HepG2 (cell line): Measurements from ENCODE around the gene ANKHD1. TPM values are rescaled to one million over a fixed set of nuclear protein-coding genes. Genes with fewer than 3 reads are reported as not detected.

Source experiments
- ATAC-seq: fragments of 200-7000 bp; cut with Tn5 transposase; 3 replicates; pipeline ENCODE4 v1.9.1; 2020; ENCODE audit warnings: mild to moderate bottlenecking, moderate library complexity
- BruUV-seq: library from RNA; stranded (reverse); fragments of 400-500 nt; replicated peaks from 2 replicates; lab custom pipeline; 2021; lab: Mats Ljungman, UMichigan
- CTCF ChIA-PET: fragments of 300-600 bp; formaldehyde crosslinking; extraction: SDS; loops from one replicate; lab custom pipeline; 2021; ENCODE audit warnings: low total read pairs, inconsistent platforms, low intra/inter-chr PET ratio; lab: Yijun Ruan, JAX
- POLR2A ChIA-PET: fragments of 350-600 bp; sonication (Branson Sonifier 250); formaldehyde crosslinking; loops from one replicate; lab custom pipeline; 2020; ENCODE audit warnings: antibody characterized with exemption, inconsistent platforms; lab: Yijun Ruan, JAX
- DNase-seq: peaks from one replicate; pipeline ENCODE4 v3.0.0-alpha.2; 2015; ENCODE audit warnings: low spot score
- FAIRE-seq: peaks from 3 replicates; lab custom pipeline; 2011; peaks lifted over from hg19 to GRCh38; lab: Jason Lieb, UNC
- H2AFZ ChIP-seq: one replicate; pipeline ENCODE4 v1.6.1; 2011; ENCODE audit warnings: low read length, inconsistent platforms
- H3K27ac ChIP-seq: fragments of 300-600 bp; 3 replicates; pipeline ENCODE4 v1.8.0; 2011; ENCODE audit warnings: mixed run types, mild to moderate bottlenecking, mixed read lengths, low read length, inconsistent platforms; ENCODE audit not compliant: insufficient read depth; ENCODE audit errors: extremely low read length
- H3K27me3 ChIP-seq, 2 experiments: fragments of 200-600 bp in 1 of 2; 2 replicates in 1 of 2; 3 replicates in 1 of 2; pipeline versions ENCODE4 v1.6.0 to v1.8.0; 2011; ENCODE audit warnings: low read length in 2 of 2, mild to moderate bottlenecking in 2 of 2, moderate library complexity in 2 of 2, inconsistent platforms in 1 of 2; ENCODE audit not compliant: insufficient read depth in 2 of 2, control insufficient read depth in 1 of 2
- H3K36me3 ChIP-seq, 2 experiments: fragments of 200-600 bp in 1 of 2; replicated peaks in 1 of 2; 2 replicates in 1 of 2; 3 replicates in 1 of 2; pipeline versions ENCODE4 v1.5.1 to v1.8.0; 2011; ENCODE audit warnings: low read length in 2 of 2, inconsistent platforms in 1 of 2; ENCODE audit not compliant: insufficient read depth in 2 of 2, control insufficient read depth in 1 of 2
- H3K4me1 ChIP-seq: 2 replicates; pipeline ENCODE4 v1.5.1; 2012; ENCODE audit warnings: low read length, inconsistent platforms; ENCODE audit not compliant: insufficient read depth
- H3K4me2 ChIP-seq: 2 replicates; pipeline ENCODE4 v1.6.0; 2011; ENCODE audit warnings: low read depth, low read length, inconsistent platforms
- H3K4me3 ChIP-seq, 3 experiments: fragments of 200-600 bp in 1 of 3; sonication (generic), shearing (Covaris generic) in 1 of 3; replicated peaks in 1 of 3; 2 replicates each; pipeline ENCODE4 v1.5.1; 2011 to 2016; ENCODE audit warnings: low read length in 3 of 3, inconsistent platforms in 2 of 3, low read depth in 2 of 3, mild to moderate bottlenecking in 2 of 3, control low read depth in 1 of 3, mixed read lengths in 1 of 3; ENCODE audit not compliant: insufficient read depth in 1 of 3
- H3K79me2 ChIP-seq: one replicate; pipeline ENCODE4 v1.6.1; 2011; ENCODE audit warnings: low read length, inconsistent platforms; ENCODE audit not compliant: insufficient read depth
- H3K9ac ChIP-seq: 2 replicates; pipeline ENCODE4 v1.6.0; 2011; ENCODE audit warnings: mild to moderate bottlenecking, low read depth, low read length, inconsistent platforms; ENCODE audit not compliant: insufficient read depth
- H3K9me3 ChIP-seq: 2 replicates; pipeline ENCODE4 v1.5.1; 2012; ENCODE audit warnings: mild to moderate bottlenecking, low read length
- H4K20me1 ChIP-seq: 2 replicates; pipeline ENCODE4 v1.6.0; 2011; ENCODE audit warnings: inconsistent platforms, mild to moderate bottlenecking, low read length, moderate library complexity; ENCODE audit not compliant: insufficient read depth
- MZF1 ChIP-seq: sonication (generic); formaldehyde crosslinking; IDR thresholded peaks from 2 replicates; pipeline ENCODE4 v1.8.1; 2023; ENCODE audit warnings: mild to moderate bottlenecking, missing genetic modification reagents, borderline replicate concordance
- NFATC3 ChIP-seq: sonication (generic); formaldehyde crosslinking; IDR thresholded peaks from 2 replicates; pipeline ENCODE4 v1.5.1; 2020; ENCODE audit warnings: mild to moderate bottlenecking, missing genetic modification reagents
- PRDM10 ChIP-seq: sonication (generic); formaldehyde crosslinking; IDR thresholded peaks from 2 replicates; pipeline ENCODE4 v1.4.0; 2020; ENCODE audit warnings: low read depth, missing genetic modification reagents
- SETDB1 ChIP-seq: sonication (generic); formaldehyde crosslinking; IDR thresholded peaks from 2 replicates; pipeline ENCODE4 v1.5.1; 2020; ENCODE audit warnings: missing genetic modification reagents, mild to moderate bottlenecking, borderline replicate concordance
- TMF1 ChIP-seq: sonication (generic); formaldehyde crosslinking; IDR thresholded peaks from 2 replicates; pipeline ENCODE4 v1.8.1; 2022; ENCODE audit warnings: low read depth, missing genetic modification reagents
- ZBTB40 ChIP-seq, 2 experiments: fragments of 450-650 bp in 1 of 2; sonication (generic) in 1 of 2; formaldehyde crosslinking in 1 of 2; IDR thresholded peaks; 2 replicates each; pipeline versions ENCODE4 v1.6.1 to v1.8.0; 2016 to 2022; ENCODE audit warnings: antibody characterized with exemption in 1 of 2, mild to moderate bottlenecking in 1 of 2, missing genetic modification reagents in 1 of 2
- ZFX ChIP-seq: sonication (generic); formaldehyde crosslinking; IDR thresholded peaks from 2 replicates; pipeline ENCODE4 v1.4.0; 2020; ENCODE audit warnings: mild to moderate bottlenecking, low read depth, missing genetic modification reagents, moderate library complexity
- ZIK1 ChIP-seq: sonication (generic); formaldehyde crosslinking; IDR thresholded peaks from 2 replicates; pipeline ENCODE4 v1.5.0; 2020; ENCODE audit warnings: mild to moderate bottlenecking, low read depth, missing genetic modification reagents, borderline replicate concordance
- ZNF180 ChIP-seq: sonication (generic); formaldehyde crosslinking; IDR thresholded peaks from 2 replicates; pipeline ENCODE4 v1.4.0; 2020; ENCODE audit warnings: low read depth, missing genetic modification reagents, borderline replicate concordance
- ZNF576 ChIP-seq: sonication (generic); formaldehyde crosslinking; IDR thresholded peaks from 2 replicates; pipeline ENCODE4 v1.4.0; 2020; ENCODE audit warnings: mild to moderate bottlenecking, missing genetic modification reagents
- ZNF773 ChIP-seq: sonication (generic); formaldehyde crosslinking; IDR thresholded peaks from 2 replicates; pipeline ENCODE4 v1.4.0; 2020; ENCODE audit warnings: missing genetic modification reagents, borderline replicate concordance
- WGBS: methylation state at CpG from one replicate; pipeline ENCODE4 v1.1.6; 2017; ENCODE audit warnings: low lambda C conversion rate; 5-methylcytosine and 5-hydroxymethylcytosine counted together
- in situ Hi-C: cut with HindIII; loops from 2 replicates; pipeline ENCODE4 v1.10.0; 2017; ENCODE audit warnings: low pct_unique_long_range_greater_than_20kb; ENCODE audit not compliant: extremely low pct_ligation_motif_present
- intact Hi-C: fragments of 100-400 bp; cut with micrococcal nuclease; formaldehyde crosslinking; loops from one replicate; pipeline ENCODE4 v1.10.0; 2022; ENCODE audit not compliant: unreplicated experiment
- polyA plus RNA-seq, 8 experiments: library from polyadenylated mRNA; depleted of rRNA in 3 of 8; stranded (reverse) in 7 of 8; unstranded in 1 of 8; fragments of >200 nt; fragmentation: Illumina TruSeq in 4 of 8; extraction: Trizol in 4 of 8; gene quantifications; 2 replicates each; pipeline versions ENCODE4 v1.2.1 to v1.2.3, GENCODE V29; 2011 to 2016; ENCODE audit warnings: low read depth in 4 of 8, missing spikeins in 1 of 8, mixed read lengths in 1 of 8; ENCODE audit not compliant: insufficient read depth in 1 of 8
- total RNA-seq, 5 experiments: library from RNA; depleted of rRNA; stranded (reverse); fragments of >200 nt; fragmentation: Illumina TruSeq; extraction: Trizol; gene quantifications; 2 replicates each; pipeline ENCODE4 v1.2.3, GENCODE V29; 2016; ENCODE audit warnings: low read depth in 1 of 5

ANKHD1 gene
- total and polyA plus RNA-seq, 2 of the 13 experiments (the other 11 are each of a cell fraction or from before 2014, with no cell fraction given), result 69.9 to 82.0 TPM

- BruUV-seq, result no TSS peak
- no peak for TF ChIP-seq ZIK1 (CRISPR knock-in tag)
- no peak for TF ChIP-seq ZNF773
- no peak for TF ChIP-seq SETDB1 (CRISPR knock-in tag)
- TF ChIP-seq PRDM10 (CRISPR knock-in tag), result no peak
- TF ChIP-seq MZF1 (CRISPR knock-in tag), result no peak
- TF ChIP-seq ZFX (CRISPR knock-in tag), result no peak
- TF ChIP-seq ZNF180 (CRISPR knock-in tag), result no peak
- no peak for TF ChIP-seq ZBTB40 (IDR thresholded peaks at IDR 0.05)
- no peak for TF ChIP-seq ZBTB40 (CRISPR knock-in tag; IDR thresholded peaks at IDR 0.05)
- TF ChIP-seq NFATC3 (CRISPR knock-in tag), result no peak
- no peak for TF ChIP-seq ZNF576 (CRISPR knock-in tag)
- no peak for TF ChIP-seq TMF1 (CRISPR knock-in tag)
Observed at GRCh38 chr5:140423609-140424008, 22.0 kb downstream of the ANKHD1 start.

More at GRCh38 chr5:140423609-140424008, 22.0 kb downstream of the ANKHD1 start:
- Histone ChIP-seq H3K36me3 (peaks cover 0 to 11% of the 10 kb centered on the region in 2 experiments; a peak in 1 of 5 replicates), H3K79me2 (peaks cover 78% of the 10 kb centered on the region), H3K4me2 (no peak overlapping the region), H2AFZ (no peak overlapping the region), H3K27me3 (no peaks in the 10 kb centered on the region), H3K9ac (no peak overlapping the region), H4K20me1 (peaks cover 61% of the 10 kb centered on the region), H3K4me3 (no peak overlapping the region), H3K4me1 (peaks cover 36% of the 10 kb centered on the region), H3K9me3 (no peaks in the 10 kb centered on the region), H3K27ac (no peak overlapping the region)
- no peak for FAIRE-seq
- 97% methylated on average over 2 of the region's 2 CpGs for WGBS
- intact Hi-C loops (no loop called here), in situ Hi-C loops (no loop called here)
- ChIA-PET POLR2A (no interaction called here), CTCF (no interaction called here)
- no peak for DNase-seq
- ATAC-seq, result no peak
